Dermis microvascular lymphatic vessel endothelial cell (primary cell): ENCODE data around the gene SYNPO. TPM values are rescaled to one million over a fixed set of nuclear protein-coding genes. Genes with fewer than 3 reads are reported as not detected.

ENCODE experiments used
- DNase-seq, 2 donors: peaks; one replicate each; pipeline versions ENCODE4 v3.0.0 to v3.0.0-alpha.2; 2010; ENCODE audit warnings: low read depth in 2 of 2
- total RNA-seq: library from RNA; depleted of rRNA; stranded (reverse); fragments of >200 nt; gene quantifications from 2 replicates; pipeline ENCODE4 v1.2.1, GENCODE V29; 2014

Gene SYNPO
- total RNA-seq, 1 donor from 2014 or later = 5.6 TPM

DNA sequence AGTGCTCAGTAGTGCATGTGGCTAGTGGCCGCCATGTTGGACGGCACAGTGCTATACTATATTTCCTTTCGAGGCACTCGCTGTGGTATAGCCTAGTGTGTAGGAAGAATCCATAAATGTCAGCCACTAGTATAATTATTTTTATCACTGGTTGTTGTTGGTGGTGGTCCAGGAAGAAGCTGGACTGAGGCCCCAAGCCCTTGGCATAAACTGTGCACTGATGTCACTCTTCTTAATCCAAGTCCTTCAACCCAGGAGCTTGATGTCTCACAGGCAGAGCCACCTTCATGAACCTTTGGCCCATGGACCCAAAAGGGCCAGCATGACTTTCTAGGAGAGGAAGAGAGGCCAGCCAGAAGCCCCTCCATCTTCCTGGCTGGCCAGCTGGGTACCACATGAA lies 32.5 kb upstream of the SYNPO start:
- DNase-seq = no peak

DNA sequence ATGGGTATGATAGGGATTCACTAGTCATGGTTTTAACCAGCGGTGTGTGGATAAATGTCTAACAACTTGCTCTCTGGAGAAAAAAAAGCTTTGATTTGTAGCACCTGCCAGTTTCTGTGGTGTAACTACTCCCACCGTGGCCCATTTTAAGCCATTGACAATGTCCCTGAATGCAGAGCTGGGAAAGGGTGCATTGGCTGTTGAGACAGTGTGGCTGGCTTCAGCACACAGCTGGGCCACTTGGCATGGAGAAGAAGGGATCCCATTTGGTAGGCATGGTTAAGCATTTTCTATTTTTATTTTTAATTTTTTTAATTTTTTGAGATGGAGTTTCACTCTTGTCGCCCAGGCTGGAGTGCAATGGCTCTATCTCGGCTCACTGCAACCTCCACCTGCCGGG lies 31.5 kb upstream of the SYNPO start:
- DNase-seq = no peak

DNA sequence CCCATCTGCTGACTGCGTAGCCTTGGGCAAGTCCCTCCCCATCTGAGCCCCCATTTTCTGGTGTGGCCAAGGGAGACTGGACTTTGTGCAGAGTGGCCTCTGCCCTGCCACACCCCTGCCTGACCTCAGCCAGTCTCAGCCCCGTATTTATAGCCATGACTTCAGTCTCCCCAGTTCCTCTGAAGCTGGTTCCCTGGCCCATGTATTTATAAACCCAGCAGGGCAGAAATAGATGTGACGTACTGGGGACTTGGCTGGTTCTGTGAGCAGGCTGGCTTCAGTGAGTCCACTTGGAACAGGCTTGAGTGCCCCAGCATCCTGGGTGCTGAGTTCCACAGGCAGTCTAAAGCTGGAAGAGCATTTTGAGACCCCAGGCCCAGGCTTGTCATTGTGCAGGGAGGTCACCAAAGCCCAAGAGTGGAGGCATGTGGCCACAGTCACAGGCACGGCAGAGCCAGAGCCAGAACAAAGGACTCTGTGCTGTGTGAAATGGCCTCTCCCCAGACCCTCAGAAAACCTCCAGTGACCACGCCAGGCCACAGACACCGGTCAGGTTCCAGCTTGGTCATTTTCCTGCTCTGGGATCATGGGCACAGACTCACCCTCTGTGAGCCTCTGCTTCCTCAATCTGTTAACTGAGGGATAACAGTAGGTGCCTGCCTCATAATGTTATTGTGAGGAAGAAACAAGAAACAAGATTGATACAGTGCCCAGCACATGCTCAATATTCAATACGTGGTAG lies 30.4 kb upstream of the SYNPO start:
- no peak for DNase-seq

DNA sequence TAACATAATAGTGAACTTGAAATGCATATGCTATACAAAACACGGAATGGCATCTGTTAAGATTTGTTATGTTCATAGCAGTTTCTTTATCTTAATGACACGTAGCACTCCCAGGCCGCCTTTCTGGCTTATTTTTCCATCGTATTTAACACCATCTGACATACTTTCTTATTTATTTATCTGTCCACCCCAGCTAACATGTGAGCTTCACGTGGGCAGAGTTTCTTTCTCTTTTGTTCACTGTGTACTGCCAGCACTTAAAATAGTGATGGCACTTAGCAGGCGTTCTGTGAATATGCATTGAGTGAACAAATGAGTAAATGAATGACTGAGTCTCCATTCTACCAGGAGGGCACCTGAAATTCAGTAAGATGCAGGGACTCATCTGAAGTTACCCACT lies 29.4 kb upstream of the SYNPO start:
- DNase-seq = no peak

DNA sequence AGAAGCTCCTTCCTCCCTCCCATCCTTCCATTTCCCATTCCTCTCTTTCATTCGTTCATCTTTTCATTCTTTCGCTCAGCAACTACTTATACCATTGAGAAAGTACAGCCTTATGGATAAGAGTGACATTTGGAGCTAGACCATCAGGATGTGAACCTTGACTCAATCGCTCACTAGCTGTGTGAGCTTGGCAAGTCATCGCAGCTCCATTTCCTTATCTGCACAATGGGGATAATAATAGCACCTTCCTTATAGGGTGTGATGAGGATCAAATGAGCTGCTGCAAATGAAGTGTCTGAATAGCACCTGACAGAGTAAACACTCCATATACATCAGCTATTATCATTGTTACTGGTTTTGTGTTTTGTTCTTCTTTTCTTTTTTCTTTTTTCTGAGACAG lies 28.1 kb upstream of the SYNPO start:
- DNase-seq = peak; percentile 80 to 97

DNA sequence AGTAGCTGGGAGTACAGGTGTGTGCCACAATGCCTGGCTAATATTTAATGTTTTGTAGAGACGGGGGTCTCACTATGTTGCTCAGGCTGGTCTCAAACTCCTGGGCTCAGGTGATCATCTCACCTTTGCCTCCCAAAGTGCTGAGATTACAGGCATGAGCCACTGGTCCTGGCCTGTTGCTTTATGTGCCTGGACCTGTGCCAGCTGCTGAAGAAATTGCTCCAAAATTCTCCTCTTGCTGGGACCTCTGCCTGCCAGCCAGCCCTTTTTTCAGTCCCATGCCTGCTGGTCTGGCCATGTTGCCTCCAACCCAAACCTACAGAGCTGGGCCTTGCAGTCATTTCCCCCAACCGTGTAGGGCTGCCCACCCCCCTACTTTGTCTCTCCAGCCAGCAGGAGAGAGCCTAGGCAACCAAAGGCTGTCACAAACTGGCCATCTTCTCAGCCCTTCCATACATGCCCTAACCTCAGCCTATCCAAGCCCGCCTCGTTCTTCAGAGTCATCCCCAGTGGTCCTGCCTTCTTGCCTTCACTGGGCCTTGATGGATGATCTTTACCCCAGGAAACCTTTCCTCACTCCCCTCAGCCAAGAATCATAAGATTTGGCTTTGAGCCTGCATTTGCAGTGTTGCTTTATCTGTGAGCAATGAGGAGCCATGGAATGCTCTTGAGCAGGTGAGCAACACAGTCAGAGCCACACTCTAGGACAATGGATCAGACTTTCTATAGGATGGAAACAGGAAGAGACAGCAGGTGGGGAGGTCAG lies 27.4 kb upstream of the SYNPO start:
- no peak for DNase-seq

DNA sequence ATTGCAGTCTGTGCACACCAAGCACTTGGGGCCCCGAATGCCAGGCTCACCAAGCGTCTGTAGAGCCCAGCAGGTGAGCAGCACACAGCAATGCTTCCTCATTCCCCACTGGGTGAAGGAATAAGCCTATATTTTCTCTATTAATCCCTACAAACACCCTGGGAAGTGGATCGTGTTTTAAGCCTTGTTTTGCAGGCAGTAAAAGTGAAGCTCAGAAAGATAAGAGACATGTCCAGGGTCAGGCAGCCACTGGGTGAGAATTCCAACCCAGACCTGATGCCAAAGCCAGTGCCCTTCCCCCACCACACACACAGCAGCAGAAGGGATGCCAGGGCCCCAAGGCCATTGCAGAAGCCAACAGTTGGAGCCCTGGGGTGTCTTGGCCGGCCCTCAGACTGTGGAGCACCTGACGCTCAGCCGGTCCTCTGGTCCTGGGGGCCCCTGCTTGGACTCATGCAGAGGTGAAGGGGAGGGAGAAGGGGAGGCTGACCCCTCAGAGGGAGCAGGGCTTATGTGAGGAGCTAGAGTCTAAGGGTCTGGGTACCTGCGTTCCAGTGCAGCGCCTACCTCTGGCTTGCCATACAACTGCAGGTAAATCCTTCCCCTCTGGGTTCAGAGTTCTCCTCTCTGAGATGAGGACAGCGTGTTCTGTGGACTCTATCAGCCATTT lies 26.3 kb upstream of the SYNPO start:
- DNase-seq = no peak

DNA sequence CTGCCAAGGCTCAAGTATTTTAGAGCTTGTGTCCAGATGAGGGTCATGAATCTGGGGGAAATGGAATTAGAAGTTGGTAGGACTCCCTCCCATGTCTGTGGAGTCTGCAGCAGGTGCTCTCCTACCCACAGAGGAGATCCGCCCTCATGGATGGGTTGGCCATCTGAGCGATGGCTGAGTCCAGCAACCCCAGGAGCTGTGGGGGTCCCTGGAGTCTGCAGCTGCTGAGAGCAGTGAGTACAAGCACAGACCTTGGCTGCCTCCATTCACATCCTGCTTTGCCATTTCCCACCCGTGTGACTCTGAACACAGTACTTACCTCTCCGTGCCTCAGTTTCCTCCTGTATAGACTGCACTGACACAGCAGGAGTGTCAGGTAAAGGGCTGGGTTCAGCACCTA lies 25.8 kb upstream of the SYNPO start:
- no peak for DNase-seq

DNA sequence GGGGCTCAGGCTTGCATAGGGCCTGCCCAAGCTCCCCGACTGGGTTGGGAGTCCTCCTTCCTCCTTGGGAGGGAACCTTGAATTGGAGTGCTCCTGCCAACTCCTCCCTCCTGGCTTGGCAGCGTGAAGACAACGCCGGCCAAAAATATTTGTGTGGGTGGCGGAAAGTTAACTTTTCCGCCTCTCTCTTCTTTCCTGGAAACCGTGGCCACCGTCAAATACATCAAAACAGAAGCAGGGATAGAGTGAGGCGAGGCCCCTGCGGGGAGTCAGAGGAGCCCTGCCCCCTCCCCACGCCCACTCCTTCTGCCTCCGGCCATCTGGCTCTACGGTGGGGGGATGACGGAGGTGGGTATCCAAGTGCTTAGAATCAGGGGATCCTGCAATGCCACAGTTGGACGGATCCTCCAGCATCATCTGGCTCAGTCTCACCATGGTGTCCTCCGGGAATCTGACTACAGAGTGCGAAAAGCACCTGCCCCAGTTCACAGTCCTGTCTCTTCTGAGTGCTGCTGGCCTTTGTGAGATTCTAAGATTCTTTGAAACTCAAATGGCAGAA lies 25.2 kb upstream of the SYNPO start:
- DNase-seq = peak; percentile 82 to 84

DNA sequence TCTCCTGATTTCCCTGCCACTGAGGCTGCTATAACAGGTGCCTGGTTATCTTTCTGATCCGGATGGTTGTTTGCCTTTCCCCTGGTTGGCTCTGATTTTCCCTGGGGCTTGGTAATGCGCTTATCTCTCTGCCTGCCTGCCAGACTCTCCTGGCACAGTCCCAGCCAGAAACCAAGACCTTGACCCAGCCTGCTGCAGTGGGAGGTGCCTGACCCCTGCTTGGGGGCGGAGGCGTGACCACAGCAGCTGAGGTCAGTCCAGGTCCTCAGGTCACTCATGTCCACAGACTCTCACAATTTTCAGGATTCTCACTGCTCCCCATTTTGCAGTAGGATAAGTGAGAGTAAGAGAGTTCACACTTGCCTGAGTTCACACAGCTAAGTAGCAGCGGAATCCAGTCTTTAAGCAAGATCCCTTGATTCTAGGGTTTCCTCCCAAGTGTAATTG lies 24.4 kb upstream of the SYNPO start:
- peak; percentile 83 to 86 for DNase-seq

DNA sequence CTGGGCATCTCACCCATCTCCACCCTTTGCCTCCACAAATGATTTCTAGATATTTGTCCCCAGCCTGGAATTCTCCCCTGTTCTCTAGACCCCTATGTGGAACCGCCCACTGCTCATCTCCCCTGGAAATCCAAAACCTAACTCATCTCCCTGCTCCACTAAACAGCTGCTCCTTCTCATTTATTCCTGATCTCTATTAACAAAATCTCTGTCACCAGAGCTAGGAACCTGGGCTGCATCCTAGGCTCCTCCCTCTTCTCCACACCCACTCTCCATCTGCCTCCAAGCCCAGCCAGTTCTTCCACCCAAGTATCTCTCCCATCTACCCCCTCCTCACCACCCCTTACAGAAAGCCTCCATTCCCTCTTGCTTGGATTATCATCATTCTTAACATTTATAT lies 24.0 kb upstream of the SYNPO start:
- no peak for DNase-seq

DNA sequence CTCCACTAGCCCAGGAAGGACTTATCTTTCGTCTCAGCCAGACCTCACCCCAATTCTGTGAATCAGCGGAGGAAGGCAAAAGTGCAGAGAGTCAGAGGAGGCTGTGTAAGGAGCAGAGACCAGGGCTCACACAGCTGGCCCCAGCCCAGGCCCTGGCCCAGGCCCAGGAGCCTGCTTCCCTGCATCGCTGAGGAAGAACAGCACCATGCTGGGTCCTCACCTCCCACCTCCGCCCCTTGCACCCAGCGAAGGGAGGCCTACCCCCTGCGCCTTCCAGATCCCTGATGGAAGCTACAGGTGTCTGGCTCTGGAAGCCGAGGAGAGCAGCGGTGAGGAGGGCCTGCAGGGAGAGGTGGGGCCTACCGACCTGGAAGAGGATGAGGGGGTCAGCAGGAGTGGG lies 22.3 kb upstream of the SYNPO start:
- DNase-seq = no peak

DNA sequence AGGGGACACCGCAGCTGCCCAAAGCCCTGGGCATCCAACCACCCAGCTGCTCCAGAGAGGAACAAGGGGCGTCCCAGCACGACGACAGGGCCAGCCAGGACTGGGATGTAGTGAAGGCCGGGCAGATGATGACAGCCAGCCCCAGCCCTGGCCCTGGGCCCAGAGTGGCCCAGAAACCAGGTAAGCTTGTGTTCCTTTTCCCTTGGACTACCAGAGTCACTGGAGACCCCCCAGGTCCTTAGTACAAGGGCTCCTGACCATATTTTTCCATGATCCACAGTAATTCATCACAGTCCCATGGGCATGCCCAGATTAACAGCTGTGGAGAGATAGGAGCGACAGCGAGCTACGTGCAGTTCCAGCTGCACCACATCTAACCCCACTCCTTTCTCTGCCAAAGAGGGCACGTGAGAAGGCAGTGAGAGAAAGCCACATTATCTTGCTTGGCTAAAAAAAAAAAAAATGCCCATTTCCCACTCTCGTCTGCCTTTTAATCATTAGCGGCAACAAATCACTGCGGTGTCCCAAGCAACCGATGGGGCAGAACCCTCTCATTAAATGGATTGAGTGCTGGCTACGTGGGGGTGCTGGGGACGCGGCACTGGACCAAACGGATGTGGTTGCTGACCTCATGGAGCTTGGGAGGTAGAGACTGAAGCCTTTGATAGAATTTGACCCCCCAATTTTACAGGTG lies 21.7 kb upstream of the SYNPO start:
- DNase-seq = peak; percentile 72 to 92

DNA sequence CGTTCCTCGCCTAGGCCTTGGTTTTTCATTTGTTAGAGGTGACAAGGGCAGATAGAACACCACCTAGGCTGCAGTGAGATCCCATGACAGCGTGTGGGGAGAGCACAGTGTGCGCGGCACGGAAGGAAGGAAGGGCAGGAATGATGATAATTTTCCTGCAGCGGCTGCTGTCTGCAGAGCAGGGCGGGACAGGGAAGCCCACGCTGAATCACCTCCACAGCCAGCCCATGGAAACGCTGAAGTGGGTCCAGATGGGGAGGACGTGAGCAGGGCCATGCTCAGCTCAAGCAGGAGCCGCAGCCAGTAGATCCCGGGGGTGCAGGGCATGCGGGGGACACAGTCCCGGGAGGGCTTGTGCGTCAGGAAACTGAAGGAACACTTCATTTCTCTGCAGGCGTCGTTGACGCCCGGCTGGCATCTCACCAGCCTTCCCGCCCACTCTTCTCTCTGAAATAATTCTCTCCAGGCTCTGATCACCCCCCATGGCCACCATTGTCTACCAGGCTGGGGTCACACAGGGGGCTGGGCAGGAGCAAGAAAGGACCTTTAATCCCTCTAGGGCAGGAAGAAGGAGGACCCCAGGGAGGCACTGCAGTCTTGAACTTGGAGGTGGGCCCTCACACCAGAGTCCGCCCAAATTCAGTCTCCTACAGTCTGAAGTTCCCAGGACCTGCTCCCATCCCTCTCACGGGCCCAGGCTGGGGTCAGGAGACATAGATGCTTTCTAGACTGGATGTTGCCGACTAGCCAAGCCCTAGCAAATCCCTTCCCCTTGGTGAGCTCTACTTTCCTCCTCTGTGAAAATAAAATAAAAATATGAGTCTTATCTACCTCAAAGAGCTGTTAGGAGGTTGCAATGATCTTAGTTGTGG lies 20.9 kb upstream of the SYNPO start:
- peak; percentile 91 to 95 for DNase-seq

DNA sequence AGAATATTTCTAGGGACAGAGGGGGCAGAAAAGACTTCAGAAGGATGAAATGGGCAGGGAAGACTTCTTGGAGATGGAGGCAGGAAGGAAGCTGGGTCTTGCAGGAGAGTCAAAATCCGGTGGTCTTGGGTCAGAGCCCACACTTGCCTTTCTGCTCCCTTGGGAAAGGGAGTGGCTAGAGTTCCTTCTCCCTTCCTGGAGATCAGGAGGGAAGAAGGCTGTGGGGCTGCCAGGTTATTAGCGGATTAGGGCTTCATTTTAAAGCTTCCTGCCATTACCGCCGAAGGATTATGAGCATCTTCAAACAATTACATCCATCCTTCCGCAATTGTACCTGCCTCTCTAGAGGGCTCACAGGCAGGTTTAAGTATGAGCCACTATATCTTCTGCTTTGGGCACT lies 19.2 kb upstream of the SYNPO start:
- DNase-seq = no peak

DNA sequence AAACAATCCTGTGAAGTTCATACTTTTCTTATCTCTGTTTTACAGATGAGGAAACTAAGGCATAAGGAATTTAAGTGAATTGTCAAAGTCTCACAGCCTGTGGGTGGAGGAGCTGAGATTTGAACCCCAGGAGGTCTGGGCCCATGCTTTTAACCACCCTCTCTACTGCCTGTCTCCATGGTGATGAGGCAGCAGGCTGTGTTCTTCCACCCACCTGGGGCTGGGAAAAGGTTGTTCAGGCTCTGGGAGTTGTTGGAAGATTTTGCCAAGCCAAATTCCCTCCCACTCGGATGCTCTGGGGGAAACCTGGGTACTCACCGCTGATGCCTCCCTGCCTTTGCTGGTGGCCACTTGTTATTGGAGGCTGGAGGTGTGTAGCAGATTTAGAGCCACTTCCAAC lies 18.3 kb upstream of the SYNPO start:
- DNase-seq = no peak

DNA sequence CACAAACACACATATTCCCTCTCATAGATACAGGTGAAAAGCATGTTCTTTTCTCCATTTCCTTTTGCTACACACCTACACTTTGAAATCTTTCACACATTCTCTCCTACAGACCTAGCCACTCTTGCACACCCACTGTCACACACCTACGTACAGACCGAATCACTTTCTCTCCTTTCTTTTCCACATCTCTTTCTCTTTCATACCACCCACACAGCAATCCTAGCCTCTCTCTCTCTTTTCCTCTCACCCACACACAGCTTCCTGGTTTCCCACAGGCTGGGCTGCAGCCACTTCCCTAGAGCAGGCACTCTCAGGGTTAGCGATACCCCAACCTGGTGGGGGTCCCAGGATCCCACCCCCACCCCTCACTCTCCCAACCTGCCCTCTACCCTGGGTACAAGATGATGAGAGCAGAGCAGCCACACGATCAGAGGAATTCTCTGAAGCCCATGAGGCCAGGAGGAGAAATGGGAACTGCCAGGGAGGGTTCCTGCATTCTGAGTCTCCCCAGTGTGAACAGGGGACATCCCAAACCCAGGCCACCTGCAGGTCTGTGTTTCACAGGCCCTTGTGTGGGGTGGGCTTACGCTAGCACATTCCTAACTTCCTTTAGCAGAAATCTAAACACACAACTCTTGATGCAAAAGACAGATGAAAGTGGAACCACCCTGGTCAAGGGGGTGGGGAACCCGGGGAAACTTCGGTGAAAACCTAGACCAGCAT lies 17.1 kb upstream of the SYNPO start:
- DNase-seq = no peak

DNA sequence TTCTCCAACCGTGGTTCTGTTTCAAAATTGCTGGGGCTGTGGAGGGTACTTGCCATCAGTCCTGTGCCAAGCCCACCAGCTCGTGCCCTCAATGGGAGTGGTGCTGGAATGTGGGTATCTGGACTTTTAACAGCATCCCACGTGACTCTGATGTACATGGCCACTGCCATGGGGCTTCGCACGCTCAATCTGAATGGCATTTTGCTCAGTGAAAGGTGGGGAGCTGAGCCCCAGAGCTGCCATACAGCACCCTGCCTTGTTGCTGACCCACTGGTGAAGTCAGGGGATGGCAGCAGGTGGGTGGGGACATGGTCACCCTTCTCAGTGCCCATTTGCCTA lies 16.6 kb upstream of the SYNPO start:
- no peak for DNase-seq

DNA sequence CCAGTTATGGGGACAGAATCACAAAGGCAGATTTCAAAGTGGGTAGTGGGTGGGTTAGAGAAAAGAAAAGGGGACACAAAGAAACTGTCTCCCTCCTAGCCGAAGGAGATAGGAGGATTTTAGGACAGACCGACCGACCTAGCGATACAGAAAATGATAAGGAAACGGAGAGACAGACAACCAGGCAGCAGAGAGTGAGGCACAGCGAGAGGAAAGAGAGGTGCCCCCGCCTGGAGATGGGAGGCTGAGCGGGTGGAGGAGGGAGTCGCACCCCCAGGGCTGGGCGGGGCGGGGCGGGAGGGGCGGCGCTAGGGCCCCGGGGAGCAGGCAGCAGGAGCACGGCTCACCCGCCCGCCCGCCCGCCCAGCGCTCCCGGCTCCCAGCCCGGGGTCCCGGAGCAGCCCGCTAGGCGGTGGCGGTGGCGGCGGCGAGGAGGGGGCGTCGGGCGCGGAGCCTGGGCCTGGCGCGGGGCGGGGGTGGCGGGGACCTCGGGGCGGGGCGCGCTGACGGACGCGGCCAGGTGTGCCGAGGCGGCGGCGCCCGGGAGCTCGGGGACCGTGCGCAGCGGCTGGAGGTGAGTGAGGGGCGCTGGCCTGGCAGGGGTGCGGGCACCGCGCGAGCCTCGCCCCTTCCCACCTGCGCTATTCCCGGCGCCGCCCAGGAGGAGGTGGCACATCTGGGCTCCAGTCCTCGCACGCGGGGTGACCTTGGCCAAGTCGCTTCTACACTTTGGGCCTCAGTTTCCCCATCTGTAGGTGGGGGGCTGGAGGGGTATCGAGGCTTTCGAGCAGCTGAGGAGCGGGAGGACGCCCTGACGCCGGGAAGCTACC lies 15.9 kb upstream of the SYNPO start:
- peak in 1 of 2 donors; percentile 60 for DNase-seq
